ENCODE results near the gene USP11. TPM values are rescaled to one million over a fixed set of nuclear protein-coding genes. Genes with fewer than 3 reads are reported as not detected.

The USP11 gene
- 35.6 and 45.6 TPM in 2 replicates for total RNA-seq

GRCh38 chrX:47232803-47233332, at the start of gene USP11:
Gene USP11, plus strand, starts transcription at chrX:47233009. Its CDS starts 35 bp downstream, at chrX:47233044.

GRCh38 chrX:47193475-47194193, 39.2 kb upstream of the USP11 start, which contains the start of gene UBA1:
Gene UBA1, plus strand, starts transcription at chrX:47193829. Its CDS starts 4,974 bp downstream, at chrX:47198803.

GRCh38 chrX:47218280-47218919, 14.4 kb upstream of the USP11 start, which contains the start of gene CDK16:
Gene CDK16, plus strand, starts transcription at chrX:47218681. Its CDS starts 4,877 bp downstream, at chrX:47223558.

Small RNA genes within 50 kb of the gene (small RNA-seq; reads per million reads assigned to genes)
- gene RN7SL785P: not detected

Other genes starting within 250 kb of the USP11 start
- 4.0 and 5.0 TPM in 2 replicates for gene RGN, start 154.6 kb upstream of the USP11 start, total RNA-seq
- 36.3 and 40.1 TPM in 2 replicates for gene NDUFB11, start 88.3 kb upstream of the USP11 start, total RNA-seq
- 53.7 and 59.2 TPM in 2 replicates for gene RBM10, start 87.8 kb upstream of the USP11 start, total RNA-seq
- 229 and 266 TPM in 2 replicates for gene UBA1, start 39.2 kb upstream of the USP11 start, total RNA-seq
- 113 and 121 TPM in 2 replicates for gene CDK16, start 14.3 kb upstream of the USP11 start, total RNA-seq
- 0.12 TPM in 1 of 2 replicates, not detected in the other for gene ZNF157, start 137.6 kb downstream of the USP11 start, total RNA-seq